GM20000 (cell line): ENCODE measurements around the gene VPS72.
"Not testable (repeated sequence)": the region's sequence is repeated elsewhere in the genome, so short reads cannot be mapped to it uniquely, and the experiment has no call there.

ENCODE experiments used
- DNase-seq: peaks from one replicate; pipeline ENCODE4 v3.0.0; 2012; ENCODE audit warnings: low spot score
- TF ChIP-seq, protein P1 (sequence below): IDR thresholded peaks from 2 replicates; pipeline ENCODE4 v1.5.1; 2012; ENCODE audit warnings: mild to moderate bottlenecking, control low read depth; ENCODE audit errors: extremely low read depth, missing control alignments

The VPS72 gene

DNA sequence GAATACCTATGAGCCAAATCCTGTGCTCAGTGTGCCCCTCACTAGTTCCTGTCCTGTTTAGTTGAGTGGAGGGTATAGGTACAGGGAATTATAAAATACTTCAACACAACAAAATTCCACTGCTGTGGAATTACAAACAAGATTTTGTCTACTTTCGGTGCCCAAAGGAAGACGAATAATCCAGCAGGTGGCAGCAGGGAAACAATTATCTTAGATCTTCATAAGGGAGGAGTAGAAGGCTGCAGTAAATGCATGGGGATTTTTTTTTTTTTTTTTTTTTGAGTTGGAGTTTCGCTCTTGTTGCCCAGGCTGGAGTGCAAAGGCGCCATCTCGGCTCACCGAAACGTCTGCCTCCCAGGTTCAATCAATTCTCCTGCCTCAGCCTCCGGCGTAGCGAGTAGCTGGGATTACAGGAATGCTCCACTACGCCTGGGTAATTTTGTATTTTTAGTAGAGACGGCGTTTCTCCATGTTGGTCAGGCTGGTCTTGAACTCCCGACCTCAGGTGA lies 6.3 kb upstream of the VPS72 start:
- TF ChIP-seq, protein P1, sequence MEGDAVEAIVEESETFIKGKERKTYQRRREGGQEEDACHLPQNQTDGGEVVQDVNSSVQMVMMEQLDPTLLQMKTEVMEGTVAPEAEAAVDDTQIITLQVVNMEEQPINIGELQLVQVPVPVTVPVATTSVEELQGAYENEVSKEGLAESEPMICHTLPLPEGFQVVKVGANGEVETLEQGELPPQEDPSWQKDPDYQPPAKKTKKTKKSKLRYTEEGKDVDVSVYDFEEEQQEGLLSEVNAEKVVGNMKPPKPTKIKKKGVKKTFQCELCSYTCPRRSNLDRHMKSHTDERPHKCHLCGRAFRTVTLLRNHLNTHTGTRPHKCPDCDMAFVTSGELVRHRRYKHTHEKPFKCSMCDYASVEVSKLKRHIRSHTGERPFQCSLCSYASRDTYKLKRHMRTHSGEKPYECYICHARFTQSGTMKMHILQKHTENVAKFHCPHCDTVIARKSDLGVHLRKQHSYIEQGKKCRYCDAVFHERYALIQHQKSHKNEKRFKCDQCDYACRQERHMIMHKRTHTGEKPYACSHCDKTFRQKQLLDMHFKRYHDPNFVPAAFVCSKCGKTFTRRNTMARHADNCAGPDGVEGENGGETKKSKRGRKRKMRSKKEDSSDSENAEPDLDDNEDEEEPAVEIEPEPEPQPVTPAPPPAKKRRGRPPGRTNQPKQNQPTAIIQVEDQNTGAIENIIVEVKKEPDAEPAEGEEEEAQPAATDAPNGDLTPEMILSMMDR = no peak
- DNase-seq = peak; percentile 49

DNA sequence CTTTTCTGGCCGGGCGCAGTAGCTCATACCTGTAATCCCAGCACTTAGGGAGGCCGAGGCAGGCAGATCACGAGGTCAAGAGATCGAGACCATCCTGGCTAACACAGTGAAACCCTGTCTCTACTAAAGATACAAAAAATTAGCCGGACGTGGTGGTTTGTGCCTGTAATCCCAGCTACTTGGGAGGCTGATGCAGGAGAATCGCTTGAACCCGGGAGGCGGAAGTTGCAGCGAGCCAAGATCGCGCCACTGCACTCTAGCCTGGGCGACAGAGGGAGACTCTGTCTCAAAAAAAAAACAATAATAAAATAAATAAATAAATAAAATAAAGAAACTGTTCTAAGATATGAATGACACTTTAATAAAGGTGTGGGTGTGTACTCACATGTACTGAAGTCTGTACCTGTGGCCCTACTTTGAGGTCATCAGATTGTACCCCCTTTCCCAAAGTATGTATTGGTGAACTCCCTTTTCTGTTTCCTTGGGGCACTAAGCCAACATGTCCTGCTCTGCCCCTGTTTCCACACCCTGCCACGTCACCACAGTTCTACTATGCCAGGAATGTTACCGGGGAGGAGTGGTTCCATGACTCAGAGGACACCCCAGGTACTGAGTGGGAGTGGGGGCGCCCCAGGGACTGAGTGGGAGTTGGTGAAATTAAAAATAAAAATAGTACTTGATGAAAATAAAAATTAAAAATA lies 5.0 kb upstream of the VPS72 start:
- not testable (repeated sequence) for DNase-seq

DNA sequence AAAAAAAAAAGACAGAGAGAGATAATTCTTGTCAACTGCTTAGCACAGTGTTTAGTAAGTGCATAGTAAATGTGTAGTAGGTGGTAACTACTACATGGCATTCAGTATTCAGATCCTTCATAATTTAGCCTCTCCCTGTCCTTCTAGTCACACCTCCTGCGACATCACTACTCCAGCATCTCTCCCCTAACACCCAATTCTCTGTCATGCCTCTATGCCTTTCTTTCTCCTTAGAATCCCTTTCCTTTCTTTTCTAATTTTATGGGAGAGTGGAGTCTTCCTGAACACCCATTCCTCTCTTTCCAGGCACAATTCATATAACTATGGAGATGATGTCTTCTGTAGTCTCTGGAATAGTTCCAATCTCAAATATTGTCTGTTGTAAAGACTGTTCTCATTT lies 3.9 kb upstream of the VPS72 start:
- TF ChIP-seq, protein P1 = no peak
- no peak for DNase-seq

DNA sequence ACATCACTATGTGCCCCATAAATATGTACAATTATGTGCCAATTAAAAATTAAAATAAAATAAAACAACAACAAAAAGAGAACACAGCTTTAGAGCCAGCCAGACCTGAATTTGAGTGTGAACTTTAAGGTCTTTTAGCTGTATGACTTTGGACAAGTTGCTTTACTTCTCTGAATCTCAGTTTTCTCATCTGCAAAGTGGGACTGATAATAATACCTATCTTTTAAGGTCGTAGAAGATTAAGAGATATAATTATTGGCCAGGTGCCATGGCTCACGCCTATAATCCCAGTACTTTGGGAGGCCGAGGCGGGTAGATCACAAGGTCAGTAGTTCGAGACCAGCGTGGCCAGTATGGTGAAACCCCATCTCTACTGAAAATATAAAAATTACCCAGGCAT lies 3.3 kb upstream of the VPS72 start:
- TF ChIP-seq, protein P1 = no peak
- DNase-seq = no peak

DNA sequence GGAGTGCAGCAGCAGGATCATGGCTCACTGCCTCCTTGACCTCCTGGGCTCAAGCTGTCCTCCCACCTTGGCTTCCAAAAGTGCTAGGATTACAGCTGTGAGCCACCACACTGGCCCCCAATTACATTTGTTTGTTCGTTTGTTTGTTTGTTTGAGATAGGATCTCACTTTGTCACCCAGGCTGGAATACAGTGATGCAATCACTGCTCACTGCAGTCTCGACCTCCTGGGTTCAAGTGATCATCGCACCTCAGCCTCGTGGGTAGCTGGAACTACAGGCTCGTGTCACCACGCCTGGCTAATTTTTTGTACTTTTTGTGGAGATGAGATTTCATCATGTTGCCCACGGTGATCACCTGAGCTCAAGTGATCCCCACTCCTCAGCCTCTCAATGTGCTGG lies 2.0 kb upstream of the VPS72 start:
- no peak for DNase-seq
- TF ChIP-seq, protein P1 = no peak

DNA sequence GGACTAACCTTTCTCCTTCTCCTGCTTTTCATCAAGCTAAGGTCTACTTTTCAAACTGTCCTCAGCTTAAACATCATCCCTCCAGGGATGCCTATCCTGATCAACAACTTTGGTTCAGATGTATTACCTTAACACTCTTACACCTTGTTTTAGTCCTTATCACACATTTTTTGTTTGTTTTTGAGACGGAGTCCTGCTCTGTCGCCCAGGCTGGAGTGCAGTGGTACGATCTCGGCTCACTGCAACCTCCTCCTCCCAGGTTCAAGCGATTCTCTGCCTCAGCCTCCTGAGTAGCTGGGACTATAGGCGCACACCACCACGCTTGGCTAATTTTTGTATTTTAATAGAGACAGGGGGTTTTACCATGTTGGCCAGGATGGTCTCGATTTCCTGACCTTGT lies 1.3 kb downstream of the VPS72 start:
- DNase-seq = not testable (repeated sequence)

DNA sequence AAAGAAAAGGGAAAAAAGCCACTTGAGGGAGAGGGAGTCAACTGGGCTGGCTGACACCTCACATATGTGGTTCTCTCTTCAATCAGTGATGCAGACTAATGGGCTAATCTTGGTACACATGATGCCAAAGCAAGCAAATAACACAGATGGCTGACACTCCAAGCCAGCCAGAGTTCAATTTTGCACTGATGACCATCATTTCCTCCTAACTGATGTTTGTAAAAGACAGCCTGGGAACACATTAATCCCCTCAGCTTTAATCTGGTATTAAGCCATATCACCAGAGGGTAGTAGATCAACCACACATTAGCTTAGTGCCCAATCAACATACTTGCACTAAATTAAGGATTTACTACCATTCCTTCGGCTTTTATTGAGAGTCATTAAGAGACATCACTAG lies 2.8 kb downstream of the VPS72 start:
- TF ChIP-seq, protein P1 = no peak
- DNase-seq = no peak

DNA sequence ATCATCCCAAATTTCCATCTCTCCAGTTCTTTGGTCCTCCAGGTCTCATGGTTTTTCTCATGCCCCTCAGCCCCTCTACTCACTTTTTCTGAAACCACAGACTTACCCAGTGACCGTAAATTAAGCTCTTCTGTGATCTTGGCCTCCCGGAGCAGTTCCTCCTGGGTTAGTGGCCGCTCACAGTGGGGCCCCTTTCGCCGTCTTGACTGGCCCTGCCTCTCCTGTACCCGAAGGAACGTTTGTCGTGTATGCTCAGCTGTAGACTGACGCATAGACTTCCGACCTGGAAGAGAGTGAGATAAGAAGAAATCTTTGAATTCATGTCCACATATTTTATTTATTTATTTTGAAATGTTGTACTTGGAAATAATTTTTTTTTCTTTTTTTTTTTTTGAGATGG lies 5.8 kb downstream of the VPS72 start:
- TF ChIP-seq, protein P1 = no peak
- DNase-seq = no peak
